Astrocyte (in vitro differentiated cells and primary cell): ENCODE measurements around the gene IL18RAP. TPM values are rescaled to one million over a fixed set of nuclear protein-coding genes. Genes with fewer than 3 reads are reported as not detected.

Experiments
- DNase-seq: peaks from one replicate; pipeline ENCODE4 v3.0.0-alpha.2; 2010; ENCODE audit warnings: low read depth
- FAIRE-seq: peaks from 2 replicates; lab custom pipeline; 2011; peaks lifted over from hg19 to GRCh38; lab: Jason Lieb, UNC
- H2AFZ ChIP-seq: 2 replicates; pipeline ENCODE4 v1.6.0; 2012; ENCODE audit warnings: low read depth, low read length, inconsistent platforms
- H3K27ac ChIP-seq: 2 replicates; pipeline ENCODE4 v1.5.1; 2011; ENCODE audit warnings: low read depth, low read length, inconsistent platforms
- H3K27me3 ChIP-seq: 2 replicates; pipeline ENCODE4 v1.6.0; 2011; ENCODE audit warnings: low read length, inconsistent platforms; ENCODE audit not compliant: insufficient read depth
- H3K36me3 ChIP-seq: 2 replicates; pipeline ENCODE4 v1.5.1; 2011; ENCODE audit warnings: low read length, inconsistent platforms; ENCODE audit not compliant: insufficient read depth
- H3K4me1 ChIP-seq: 2 replicates; pipeline ENCODE4 v1.5.1; 2011; ENCODE audit warnings: low read length, inconsistent platforms; ENCODE audit not compliant: insufficient read depth
- H3K4me2 ChIP-seq: 2 replicates; pipeline ENCODE4 v1.6.0; 2012; ENCODE audit warnings: low read length, inconsistent platforms
- H3K4me3 ChIP-seq: 2 replicates; pipeline ENCODE4 v1.5.1; 2011; ENCODE audit warnings: low read depth, mild to moderate bottlenecking, low read length, inconsistent platforms; ENCODE audit not compliant: insufficient read depth
- H3K79me2 ChIP-seq: 2 replicates; pipeline ENCODE4 v1.6.0; 2012; ENCODE audit warnings: mild to moderate bottlenecking, low read length, inconsistent platforms; ENCODE audit not compliant: insufficient read depth
- H3K9ac ChIP-seq: 2 replicates; pipeline ENCODE4 v1.6.0; 2012; ENCODE audit warnings: mild to moderate bottlenecking, low read length, inconsistent platforms
- H3K9me3 ChIP-seq: 2 replicates; pipeline ENCODE4 v1.5.1; 2012; ENCODE audit warnings: low read depth, mild to moderate bottlenecking, low read length, inconsistent platforms; ENCODE audit not compliant: insufficient read depth
- H4K20me1 ChIP-seq: 2 replicates; pipeline ENCODE4 v1.6.0; 2012; ENCODE audit warnings: low read length, inconsistent platforms; ENCODE audit not compliant: insufficient read depth
- H3K27ac Mint-ChIP-seq: one replicate; pipeline ENCODE4 v1.8.0; 2021; ENCODE audit warnings: mild to moderate bottlenecking, mixed read lengths; ENCODE audit not compliant: unreplicated experiment
- H3K27me3 Mint-ChIP-seq: one replicate; pipeline ENCODE4 v1.8.0; 2021; ENCODE audit warnings: low read depth, mixed read lengths; ENCODE audit not compliant: unreplicated experiment
- H3K36me3 Mint-ChIP-seq: one replicate; pipeline ENCODE4 v1.8.0; 2021; ENCODE audit warnings: low read depth, mixed read lengths; ENCODE audit not compliant: unreplicated experiment
- H3K4me1 Mint-ChIP-seq: one replicate; pipeline ENCODE4 v1.8.0; 2021; ENCODE audit warnings: low read depth, mixed read lengths; ENCODE audit not compliant: unreplicated experiment
- H3K4me3 Mint-ChIP-seq: one replicate; pipeline ENCODE4 v1.8.0; 2021; ENCODE audit warnings: mild to moderate bottlenecking, moderate library complexity, mixed read lengths; ENCODE audit not compliant: unreplicated experiment
- H3K9me3 Mint-ChIP-seq: one replicate; pipeline ENCODE4 v1.8.0; 2021; ENCODE audit warnings: mild to moderate bottlenecking, mixed read lengths; ENCODE audit not compliant: unreplicated experiment
- CTCF ChIP-seq: IDR thresholded peaks from 2 replicates; pipeline ENCODE4 v1.5.1; 2011; ENCODE audit warnings: low read depth, mild to moderate bottlenecking, inconsistent platforms, low read length, moderate library complexity; ENCODE audit not compliant: insufficient read depth
- EZH2 ChIP-seq: IDR thresholded peaks from 2 replicates; pipeline ENCODE4 v1.6.1; 2012; ENCODE audit warnings: mild to moderate bottlenecking, low read length, inconsistent platforms; ENCODE audit not compliant: insufficient read depth
- total RNA-seq: library from RNA; stranded (reverse); gene quantifications from 2 replicates; pipeline ENCODE4 v1.2.1, GENCODE V29; 2021

IL18RAP gene
- total RNA-seq, 1 donor from 2014 or later = not detected

- H3K4me3 Mint-ChIP-seq = no peak overlapping the region
- Histone ChIP-seq H3K9me3 (no peaks in the 10 kb centered on the region), H3K79me2 (no peaks in the 10 kb centered on the region), H3K4me3 (no peak overlapping the region), H3K36me3 (no peaks in the 10 kb centered on the region), H3K4me2 (no peak overlapping the region), H3K27me3 (no peaks in the 10 kb centered on the region), H4K20me1 (no peaks in the 10 kb centered on the region), H3K9ac (no peak overlapping the region), H2AFZ (no peak overlapping the region), H3K27ac (no peak overlapping the region), H3K4me1 (peaks cover 11% of the 10 kb centered on the region)
- H3K36me3 Mint-ChIP-seq = no peaks in the 10 kb centered on the region
- TF ChIP-seq EZH2 (no peak), CTCF (no peak)
- no peak for DNase-seq
- H3K9me3 Mint-ChIP-seq = no peaks in the 10 kb centered on the region
- H3K4me1 Mint-ChIP-seq = peaks cover 27% of the 10 kb centered on the region
- FAIRE-seq = no peak
- peak overlapping the region; percentile 70 for H3K27ac Mint-ChIP-seq
- no peaks in the 10 kb centered on the region for H3K27me3 Mint-ChIP-seq
These were observed 14.2 kb downstream of the IL18RAP start for GRCh38 chr2:102437122-102437521.

GRCh38 chr2:102438111-102438510, 15.2 kb downstream of the IL18RAP start:
- H3K27me3 Mint-ChIP-seq = no peaks in the 10 kb centered on the region
- Histone ChIP-seq H3K79me2 (no peaks in the 10 kb centered on the region), H3K4me3 (no peak overlapping the region), H3K27me3 (no peaks in the 10 kb centered on the region), H3K4me2 (no peak overlapping the region), H3K9me3 (no peaks in the 10 kb centered on the region), H3K36me3 (no peaks in the 10 kb centered on the region), H3K4me1 (peaks cover 11% of the 10 kb centered on the region), H3K27ac (no peak overlapping the region), H3K9ac (no peak overlapping the region), H4K20me1 (no peaks in the 10 kb centered on the region), H2AFZ (no peak overlapping the region)
- peaks cover 27% of the 10 kb centered on the region for H3K4me1 Mint-ChIP-seq
- no peak overlapping the region for H3K27ac Mint-ChIP-seq
- H3K9me3 Mint-ChIP-seq = no peaks in the 10 kb centered on the region
- H3K4me3 Mint-ChIP-seq = no peak overlapping the region
- DNase-seq (no peak), FAIRE-seq (no peak)
- no peak for TF ChIP-seq EZH2
- H3K36me3 Mint-ChIP-seq = no peaks in the 10 kb centered on the region

- peaks cover 11% of the 10 kb centered on the region for H3K4me1 ChIP-seq
- no peak overlapping the region for H2AFZ ChIP-seq
- H4K20me1 ChIP-seq = no peaks in the 10 kb centered on the region
- no peaks in the 10 kb centered on the region for H3K27me3 ChIP-seq
- no peak overlapping the region for H3K4me3 Mint-ChIP-seq
- TF ChIP-seq EZH2 = no peak
- H3K27me3 Mint-ChIP-seq = no peaks in the 10 kb centered on the region
- no peak overlapping the region for H3K4me3 ChIP-seq
- no peak for FAIRE-seq
- no peaks in the 10 kb centered on the region for H3K9me3 ChIP-seq
- no peaks in the 10 kb centered on the region for H3K36me3 ChIP-seq
- no peak overlapping the region for H3K27ac Mint-ChIP-seq
- no peak overlapping the region for H3K27ac ChIP-seq
- peaks cover 27% of the 10 kb centered on the region for H3K4me1 Mint-ChIP-seq
- no peaks in the 10 kb centered on the region for H3K36me3 Mint-ChIP-seq
- H3K79me2 ChIP-seq = no peaks in the 10 kb centered on the region
- no peak overlapping the region for H3K4me2 ChIP-seq
- DNase-seq = no peak
- H3K9ac ChIP-seq = no peak overlapping the region
- no peaks in the 10 kb centered on the region for H3K9me3 Mint-ChIP-seq
These were observed 15.6 kb downstream of the IL18RAP start for GRCh38 chr2:102438578-102438977.
